Medulla oblongata (tissue), 1 donor: Measurements from ENCODE around the gene CHRND.

Source experiments
- DNase-seq: peaks from one replicate; pipeline ENCODE4 v3.0.0-alpha.2; 2015; ENCODE audit errors: extremely low spot score

CHRND gene

DNA sequence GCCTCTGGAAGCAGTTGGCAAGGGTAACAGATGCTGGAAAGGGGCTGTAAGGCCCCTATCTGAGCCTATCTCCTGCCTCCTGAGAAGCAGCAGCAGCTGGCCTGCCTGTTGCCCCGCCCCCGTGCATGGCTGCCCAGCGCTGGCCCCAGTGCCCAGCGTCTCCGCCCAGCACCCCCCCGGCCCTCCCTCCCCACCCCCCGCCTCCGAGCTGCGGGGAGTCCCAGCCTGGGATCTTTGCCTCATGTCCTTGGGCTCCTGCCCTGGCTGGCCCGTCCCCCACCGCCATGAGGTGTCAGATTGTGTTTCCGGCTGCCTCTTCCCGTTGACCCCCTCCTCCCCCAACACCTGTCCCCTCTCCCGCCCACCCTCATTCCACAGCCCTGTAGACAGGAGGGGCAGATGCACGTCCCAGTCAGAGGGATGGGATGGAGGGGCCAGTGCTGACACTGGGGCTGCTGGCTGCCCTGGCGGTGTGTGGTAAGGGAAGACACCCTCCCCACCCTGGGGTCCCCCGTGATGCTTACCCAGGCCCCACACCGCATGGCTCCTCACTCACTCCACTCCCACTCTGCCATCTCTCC lies at the start of gene CHRND:
Gene CHRND, plus strand, starts transcription at position 370 of the 581 bp plus-strand sequence. Its CDS starts 56 bp downstream, at position 426.
- peak; percentile 47 for DNase-seq

DNA sequence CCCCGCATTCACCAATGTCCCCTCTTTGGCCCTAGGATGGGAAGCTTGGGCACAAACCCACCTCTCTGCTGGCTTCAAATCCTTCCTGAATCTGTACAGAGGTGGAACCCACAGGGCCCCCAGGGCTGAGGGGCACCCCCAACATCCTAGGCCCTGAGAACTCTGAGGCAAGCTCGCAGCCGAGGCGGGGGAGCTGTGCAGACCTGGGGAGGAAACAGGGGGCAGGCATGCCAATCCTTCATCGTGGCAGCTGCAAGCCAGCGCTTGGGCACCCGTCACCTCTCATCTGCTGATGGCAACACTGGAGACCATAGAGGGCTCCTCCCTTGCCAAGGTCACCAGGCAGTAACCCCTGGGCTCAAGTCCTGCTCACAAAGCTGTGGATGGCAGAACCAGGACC lies 49.2 kb upstream of the CHRND start:
- no peak for DNase-seq

GRCh38 chr2:232477751-232478510 lies 48.0 kb upstream of the CHRND start:
- DNase-seq = no peak

DNA sequence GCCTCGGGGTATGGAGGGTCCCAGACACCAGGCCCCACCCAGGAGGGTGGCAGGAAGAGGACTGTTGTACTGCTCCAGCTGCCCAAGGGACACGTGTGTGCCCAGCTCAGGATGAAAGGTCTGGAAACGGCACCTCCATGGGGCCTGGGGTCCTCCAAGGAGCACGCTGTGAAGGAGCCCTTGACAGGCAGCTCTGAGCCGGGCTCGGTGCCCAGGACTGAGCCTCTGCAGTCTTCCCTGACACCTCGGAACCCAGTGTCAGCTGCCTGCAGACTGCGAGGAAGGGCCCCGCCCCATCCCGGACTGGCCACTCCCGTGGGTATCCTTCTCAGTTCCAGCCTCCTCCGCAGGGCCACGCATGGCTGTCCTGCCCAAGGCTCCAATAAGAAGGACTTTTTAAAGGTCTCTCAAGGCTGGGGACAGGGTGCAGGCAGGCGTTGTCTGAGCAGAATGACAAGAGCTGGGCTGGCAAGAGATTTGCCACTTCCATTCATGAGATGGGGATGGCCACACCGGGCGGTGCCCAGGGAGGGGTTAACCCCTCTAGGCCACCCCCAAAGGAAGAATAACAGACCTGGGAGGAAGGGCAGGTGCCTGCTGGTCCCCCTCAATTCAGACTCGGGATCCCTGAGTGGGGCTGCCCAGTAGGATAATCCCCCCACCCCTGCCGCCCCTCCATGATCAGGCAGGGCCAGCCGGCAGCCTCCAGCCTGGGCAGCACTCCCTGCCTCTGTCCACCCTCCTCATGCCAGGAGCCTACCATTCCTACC lies 47.2 kb upstream of the CHRND start:
- no peak for DNase-seq

DNA sequence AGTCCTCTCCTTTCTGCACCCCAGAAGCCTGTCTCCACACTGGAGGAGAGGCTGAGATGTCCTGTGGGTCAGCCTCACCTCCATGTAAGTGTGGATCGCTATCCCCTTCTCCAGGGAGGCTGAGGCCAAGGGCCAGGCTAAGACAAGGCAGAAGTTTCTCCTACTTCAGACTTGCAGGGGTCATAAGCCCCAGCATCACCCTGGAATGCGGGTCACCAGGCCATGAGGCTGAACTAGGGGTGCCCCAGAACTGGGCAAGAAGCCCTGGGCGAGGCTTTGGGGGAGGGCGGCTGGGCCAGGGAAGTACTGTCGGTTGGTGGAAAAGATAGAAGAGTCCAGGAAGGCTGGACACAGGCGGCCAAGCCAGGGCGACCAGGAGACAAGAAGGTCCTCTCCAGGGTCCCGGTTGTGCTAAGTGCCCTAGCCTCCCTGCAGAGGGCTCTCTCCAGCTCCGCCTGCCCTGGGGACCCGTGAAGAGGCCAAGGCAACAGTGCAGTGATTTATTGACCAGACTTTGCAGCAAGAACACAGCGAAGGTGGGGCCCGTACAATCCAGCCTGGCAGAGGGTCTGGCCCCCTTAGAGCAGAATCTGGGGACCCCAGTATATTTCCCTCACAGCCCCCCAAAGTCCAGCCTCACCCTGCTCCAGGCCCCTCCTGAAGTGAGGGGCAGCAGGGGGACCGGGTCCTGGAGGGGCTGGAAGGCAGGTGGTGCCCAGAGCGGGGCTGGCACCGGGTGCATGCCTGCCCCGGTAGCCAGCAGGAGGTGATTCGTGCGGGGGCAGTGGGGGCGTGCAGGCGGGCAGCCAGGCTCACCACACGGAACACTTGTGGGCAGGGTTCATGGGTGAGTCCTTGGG lies 46.4 kb upstream of the CHRND start:
- DNase-seq = no peak

DNA sequence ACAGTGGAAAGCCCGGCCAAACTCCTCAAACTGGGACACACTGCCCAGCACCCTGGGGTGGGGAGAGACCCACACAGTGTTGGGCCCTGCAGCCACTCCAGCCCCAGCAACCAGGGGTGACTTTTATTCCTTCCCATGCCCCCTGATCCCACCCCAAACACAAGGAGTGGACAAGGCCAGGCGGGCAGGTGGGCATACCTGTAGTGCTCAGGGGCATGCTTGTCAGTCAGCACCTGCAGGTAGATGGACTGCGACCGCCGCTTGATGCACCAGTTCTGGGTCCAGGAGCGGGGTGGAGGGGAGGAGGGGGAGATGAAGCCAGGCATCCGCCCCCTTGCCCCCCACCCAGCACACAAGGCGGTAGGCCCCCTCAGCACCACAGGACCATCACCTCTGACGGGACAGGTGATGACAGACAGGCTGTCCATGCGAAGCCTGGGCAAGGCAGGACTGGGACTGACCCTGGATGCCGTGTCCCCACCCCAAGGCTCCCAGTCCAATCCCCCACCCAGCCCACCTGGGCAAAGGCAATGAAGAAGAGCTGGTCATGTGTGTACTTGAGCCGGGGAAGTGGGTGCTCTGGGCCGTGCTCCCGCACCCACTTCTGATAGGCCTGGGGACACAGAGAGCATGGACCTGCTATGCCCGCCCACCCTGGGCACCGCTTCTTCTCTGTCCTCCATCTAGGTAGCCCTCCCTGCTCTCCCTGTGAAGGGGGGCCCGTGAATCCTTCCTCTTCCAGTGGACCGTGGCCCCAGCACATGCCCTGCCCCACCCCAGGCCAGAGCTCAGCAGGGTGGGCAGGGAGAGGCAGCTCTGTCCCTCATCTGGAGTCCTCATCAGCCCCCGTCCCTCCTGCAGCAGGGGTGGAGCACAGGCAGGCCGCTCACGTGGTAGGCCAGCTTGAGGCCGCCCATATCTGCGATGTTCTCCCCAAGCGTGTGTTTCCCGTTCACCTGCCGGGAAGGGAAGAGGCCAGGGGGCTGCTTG lies 45.5 kb upstream of the CHRND start:
- no peak for DNase-seq

- DNase-seq = no peak
These were observed 44.4 kb upstream of the CHRND start for GRCh38 chr2:232481322-232482140.

DNA sequence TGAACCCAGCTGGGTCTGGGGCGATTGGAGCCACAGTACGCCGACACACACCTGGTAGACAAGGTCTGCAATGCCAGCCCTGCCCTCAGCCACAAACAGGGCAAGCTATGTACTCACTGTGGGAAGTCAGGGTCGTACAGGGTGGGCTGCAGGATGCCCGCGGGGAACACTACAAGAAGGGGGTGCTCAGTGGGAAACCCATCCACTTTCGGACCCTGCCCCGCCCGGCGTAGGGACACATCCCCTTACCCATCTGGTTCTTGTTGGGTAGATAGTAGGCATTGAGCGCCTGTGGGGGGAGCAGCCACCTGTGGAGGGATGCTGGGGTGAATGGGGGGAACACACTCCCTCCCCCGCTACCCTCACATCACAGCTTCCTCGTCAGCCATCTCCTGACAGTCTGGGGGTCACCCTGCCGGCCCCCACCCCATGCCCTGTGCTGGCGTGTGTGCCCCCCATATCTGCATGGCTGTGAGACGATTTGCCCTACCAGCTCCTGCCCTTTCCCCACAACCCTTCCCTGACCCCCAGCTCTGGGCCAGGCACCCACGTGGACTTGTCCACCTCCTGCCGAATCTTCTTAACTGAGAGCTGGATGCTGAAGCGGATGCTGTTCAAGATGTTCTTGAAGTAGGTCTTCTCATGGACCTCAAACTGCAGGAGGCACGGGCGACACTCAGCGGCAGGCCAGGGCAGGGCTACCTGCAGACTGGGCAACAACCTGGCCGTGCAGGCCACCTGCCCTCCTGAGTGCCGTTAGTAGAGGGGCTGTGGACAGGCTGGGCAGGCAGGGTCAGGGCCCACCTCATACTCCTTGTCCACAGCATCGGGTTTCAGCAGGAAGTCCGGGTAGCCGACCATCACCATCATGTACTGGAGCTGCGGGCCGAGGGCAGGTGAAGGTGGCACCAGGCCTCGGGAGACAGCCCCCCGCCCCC lies 43.4 kb upstream of the CHRND start:
- no peak for DNase-seq

DNA sequence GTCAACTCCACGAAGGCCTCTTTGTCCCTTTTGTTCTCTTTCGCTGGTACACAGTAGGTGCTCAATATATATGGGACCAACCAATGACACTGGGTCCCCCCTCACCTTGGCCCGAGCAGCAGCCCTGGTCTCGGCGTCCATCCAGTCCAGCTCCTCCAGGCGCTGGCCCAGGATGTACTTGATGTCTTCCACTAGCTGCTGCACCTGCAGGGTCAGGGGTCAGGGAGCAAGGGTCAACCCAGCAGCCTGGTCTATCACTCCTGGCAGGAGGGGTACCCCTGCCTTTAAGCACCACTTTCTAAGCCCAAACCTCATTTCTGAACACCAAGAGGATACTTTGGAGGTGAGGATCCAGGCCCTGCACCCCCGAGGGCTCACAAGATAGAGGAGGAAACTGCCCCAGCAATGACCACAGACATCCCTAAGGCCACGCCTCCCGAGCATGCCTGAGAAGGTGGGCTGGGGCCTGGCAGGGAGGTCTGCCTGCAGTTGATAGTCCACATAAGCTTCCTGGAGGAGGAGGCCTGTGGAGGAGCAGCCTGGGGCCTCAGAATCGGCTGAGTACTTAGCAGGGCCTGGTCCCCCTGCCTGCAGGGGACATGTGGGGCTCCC lies 42.5 kb upstream of the CHRND start:
- DNase-seq = no peak

DNA sequence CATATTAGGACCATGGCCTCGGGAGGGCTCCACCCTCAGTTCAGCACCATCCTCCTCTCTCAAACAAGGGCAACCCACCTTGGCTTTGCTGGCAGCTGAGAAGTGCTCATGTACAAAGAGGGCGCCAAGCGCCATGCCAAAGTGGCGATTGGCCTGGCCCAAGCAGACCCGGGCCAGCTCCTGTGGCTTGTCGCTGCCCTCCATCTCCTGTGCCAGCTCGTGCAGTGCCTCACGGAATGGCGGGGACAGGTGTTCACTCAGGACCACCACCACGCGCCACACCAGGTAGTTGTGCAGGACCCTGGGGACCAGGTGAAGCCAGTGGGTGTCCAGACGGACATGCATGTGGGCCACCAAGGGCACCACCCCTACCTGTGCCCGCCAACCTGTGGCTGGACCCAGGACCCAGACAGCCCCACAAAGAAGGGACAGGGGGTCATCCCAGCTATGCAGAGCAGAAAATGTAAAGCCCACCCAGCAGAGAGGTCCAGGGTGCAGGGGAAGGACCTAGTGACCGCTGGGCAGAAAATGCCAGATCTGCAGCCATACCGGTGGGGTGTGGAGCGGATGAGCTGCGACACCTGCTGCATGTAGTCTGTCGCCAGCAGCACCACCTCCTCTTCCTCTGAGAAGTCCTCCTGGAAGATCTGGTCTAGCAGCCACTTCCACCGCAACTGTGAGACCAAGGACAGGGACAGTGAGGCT lies 41.9 kb upstream of the CHRND start:
- DNase-seq = no peak

- no peak for DNase-seq
These were observed 41.2 kb upstream of the CHRND start for GRCh38 chr2:232484628-232485347.

GRCh38 chr2:232485348-232485756 lies 40.6 kb upstream of the CHRND start:
- no peak for DNase-seq

GRCh38 chr2:232485757-232486557 lies 40.0 kb upstream of the CHRND start:
- no peak for DNase-seq

DNA sequence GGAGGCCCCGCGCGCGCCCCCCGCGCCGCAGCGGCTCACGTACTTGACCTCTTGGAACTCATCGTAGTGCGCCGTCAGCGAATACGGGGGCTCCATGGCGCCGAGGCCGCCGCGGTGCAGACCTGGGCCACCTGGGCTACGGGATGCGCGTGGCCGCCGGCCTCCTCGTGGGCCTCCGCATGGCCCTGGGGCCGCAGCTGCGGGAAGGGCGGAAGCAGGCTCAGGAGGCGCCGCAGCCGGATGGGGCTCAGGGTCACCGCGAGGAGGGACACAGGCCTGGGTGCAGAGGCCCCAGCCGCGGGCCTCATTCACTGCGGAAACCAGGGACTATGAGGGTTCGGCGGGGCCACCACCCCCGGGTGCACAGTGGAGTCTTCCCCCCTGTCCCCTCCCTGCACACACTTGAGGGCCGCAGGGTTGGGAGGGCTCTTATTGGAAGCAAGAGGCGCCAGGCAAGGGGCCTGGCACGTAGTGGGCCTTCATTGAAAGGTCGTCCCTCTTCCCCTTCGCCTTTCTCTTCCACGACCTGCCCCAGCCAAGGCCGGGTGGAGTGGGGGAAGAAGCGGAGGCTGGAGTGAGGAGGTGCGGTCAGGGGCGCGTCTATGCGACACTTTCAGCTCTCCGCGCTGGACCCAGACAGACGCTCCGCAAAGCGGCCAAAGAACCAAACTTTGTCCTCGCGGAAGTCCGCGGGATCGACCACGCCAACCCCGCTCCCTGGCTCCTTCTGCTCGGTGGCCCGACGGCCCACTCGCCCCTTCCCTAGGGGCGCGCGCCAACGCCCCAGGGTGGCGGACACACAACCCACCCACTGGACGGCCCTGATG lies 39.2 kb upstream of the CHRND start:
- DNase-seq = no peak
